GM21390 (cell line): ENCODE results near the gene CHCHD4.
A peak's percentile ranks its signal among the peaks of the same experiment; 100 is the strongest.

Experiments used
- ATAC-seq: cut with Tn5 transposase; IDR thresholded peaks from one replicate; pipeline ENCODE4 v1.9.1; 2021; ENCODE audit not compliant: unreplicated experiment

The CHCHD4 gene

DNA sequence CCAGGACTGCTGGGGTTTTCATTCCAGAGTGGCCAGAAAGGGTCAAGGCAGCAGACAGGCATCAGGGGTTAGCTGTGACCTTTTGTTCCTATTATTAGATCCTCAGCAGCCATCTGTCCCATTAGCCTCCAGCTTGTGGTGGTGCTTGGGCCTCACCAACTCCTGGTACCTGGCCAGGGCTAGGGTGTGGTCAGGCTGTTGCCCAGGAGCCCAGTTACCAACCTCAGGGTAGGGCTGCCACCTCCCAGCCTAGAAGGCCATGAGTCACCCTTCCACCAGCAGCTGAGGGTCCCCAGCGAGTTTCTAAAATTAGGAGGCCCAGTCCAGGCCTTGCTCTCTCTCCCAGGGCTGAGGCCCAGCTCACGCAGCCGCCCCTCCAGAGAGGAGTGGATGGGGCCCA, 12.3 kb upstream of the CHCHD4 start:
- ATAC-seq, result no peak

GRCh38 chr3:14135581-14135980, 10.9 kb upstream of the CHCHD4 start:
- ATAC-seq, result no peak

DNA sequence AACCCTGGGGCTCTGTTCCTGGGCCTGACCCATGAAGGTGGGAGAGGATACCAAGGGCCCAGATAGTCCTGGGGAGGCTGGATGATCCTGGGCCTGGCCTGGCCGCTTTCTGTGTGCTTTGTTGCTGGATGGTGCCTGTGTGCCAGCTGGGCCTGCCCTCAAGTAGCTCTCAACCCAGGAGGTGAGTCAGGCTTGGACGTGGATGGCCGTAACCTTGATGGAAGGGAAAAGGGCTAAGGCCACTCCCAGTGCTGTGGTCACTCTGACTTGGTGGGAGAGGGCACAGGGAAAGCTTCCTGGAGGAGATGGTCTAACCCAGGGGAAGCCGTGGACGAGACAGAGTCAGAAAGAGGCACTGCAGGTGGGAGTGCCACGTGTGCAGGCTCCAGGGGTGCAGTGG, 9.6 kb upstream of the CHCHD4 start:
- ATAC-seq, result no peak

DNA sequence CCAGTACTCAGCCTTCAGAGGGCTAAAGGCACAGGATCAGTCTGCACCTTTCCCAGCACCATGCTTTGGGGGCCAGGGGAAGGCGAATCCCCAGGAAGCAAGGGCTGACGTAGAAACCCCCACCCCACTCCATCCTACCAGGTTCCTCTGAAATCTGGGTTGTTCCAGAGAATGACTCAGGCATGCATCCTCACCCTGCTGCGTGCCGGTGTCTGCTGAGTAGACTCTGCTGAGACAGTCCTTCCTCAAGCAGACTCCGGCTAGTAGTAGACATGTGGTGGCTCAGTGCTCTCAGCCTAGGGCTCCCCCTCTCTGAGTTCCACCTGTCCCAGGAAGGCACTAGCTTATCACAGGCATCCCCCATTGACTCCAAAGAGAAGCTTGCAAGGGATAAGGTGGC, 9.2 kb upstream of the CHCHD4 start:
- no peak for ATAC-seq

GRCh38 chr3:14133188-14133800, 8.6 kb upstream of the CHCHD4 start:
- ATAC-seq, result no peak

GRCh38 chr3:14132689-14133088, 8.0 kb upstream of the CHCHD4 start:
- no peak for ATAC-seq

DNA sequence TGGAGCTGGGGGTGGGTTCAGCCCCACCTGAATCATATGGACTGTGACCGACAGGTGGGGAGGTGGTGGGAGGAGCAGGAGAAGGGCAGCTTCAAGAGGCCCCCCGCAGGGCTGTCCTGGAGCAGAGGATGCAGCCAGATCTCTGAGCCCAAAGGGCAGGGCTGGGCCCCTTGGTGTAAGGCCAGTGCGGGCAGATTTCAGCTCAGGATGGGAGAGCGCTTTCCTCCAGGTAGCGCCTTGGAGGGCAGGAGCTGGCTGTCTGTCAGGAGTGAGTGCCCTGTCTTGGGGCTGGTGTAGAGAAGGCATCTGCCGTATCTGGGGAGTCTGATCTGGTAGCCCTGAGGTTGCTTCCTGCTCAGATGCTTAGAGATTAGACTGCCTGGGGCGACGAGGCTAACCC, 7.5 kb upstream of the CHCHD4 start:
- no peak for ATAC-seq

DNA sequence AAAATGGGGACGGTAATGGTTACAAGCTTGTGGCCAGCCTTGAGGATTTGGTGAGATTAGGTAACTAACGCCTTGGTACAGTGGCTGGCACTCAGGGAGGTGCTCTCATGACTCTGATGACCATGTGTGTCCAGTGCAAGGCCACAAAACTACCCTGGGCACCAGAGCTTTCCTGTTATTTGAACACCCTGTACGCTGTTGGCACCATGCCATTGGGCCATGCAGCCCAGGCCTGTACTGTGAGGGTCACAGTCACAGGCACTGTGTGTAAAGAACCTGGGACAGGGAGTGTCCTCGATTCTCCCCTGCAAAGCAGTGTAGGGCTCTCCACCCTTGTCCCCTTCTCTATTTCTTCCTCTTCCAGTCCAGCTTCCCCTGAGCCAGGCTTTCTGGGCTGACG, 6.5 kb upstream of the CHCHD4 start:
- ATAC-seq, result no peak

- no peak for ATAC-seq
These were observed 6.0 kb upstream of the CHCHD4 start for GRCh38 chr3:14130707-14131106.

DNA sequence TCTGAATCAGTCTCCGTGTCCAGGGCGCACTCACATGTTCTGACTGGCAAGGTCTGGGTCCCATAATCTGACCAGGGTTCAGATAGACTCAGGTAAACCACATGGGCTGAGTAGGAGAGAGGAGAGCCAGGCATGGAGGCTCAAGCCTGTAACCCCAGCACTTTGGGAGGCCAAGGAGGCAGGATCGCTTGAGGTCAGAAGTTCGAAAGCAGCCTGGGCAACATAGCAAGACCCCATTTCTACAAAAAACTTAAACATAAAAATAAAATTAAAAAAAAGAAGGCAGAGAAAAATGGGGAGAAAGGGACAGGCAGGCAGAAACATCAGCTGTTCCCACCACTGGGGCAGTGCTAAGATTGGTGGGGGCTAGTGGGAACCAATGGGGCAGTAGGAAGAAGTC, 5.6 kb upstream of the CHCHD4 start:
- ATAC-seq, result no peak

DNA sequence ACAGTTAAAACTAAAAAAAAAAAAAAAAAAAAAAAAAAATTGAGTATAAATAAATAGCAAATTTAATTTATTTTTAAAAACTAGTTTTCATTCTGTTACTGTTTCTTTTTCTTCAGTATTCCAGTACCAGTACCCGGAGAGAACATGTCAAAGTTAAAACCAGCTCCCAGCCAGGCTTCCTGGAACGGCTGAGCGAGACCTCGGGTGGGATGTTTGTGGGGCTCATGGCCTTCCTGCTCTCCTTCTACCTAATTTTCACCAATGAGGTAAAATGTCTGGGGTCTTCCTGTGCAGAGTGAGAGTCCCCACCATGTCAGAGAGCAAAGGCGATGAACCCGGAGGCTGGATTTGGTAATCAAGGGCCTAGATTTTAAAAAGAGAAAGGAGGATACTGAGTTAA, 4.6 kb upstream of the CHCHD4 start:
- no peak for ATAC-seq

DNA sequence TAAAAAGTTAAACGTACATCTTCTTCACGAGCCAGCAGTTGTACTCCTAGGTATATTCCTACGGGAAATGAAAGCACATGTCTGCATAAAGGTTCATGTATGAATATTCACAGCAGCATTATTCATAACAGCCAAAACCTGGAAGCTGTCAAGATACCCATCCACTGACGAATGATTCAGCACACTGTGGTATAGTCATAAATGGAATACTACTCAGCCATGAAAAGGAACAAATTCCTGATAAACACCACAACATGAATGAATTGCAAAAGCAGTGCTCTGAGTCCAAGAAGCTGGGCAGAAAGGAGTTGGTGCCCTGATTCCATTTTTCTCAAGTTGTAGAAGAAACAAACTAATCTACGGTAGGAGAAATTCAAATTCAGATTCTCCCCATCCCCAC, 4.1 kb upstream of the CHCHD4 start:
- no peak for ATAC-seq

DNA sequence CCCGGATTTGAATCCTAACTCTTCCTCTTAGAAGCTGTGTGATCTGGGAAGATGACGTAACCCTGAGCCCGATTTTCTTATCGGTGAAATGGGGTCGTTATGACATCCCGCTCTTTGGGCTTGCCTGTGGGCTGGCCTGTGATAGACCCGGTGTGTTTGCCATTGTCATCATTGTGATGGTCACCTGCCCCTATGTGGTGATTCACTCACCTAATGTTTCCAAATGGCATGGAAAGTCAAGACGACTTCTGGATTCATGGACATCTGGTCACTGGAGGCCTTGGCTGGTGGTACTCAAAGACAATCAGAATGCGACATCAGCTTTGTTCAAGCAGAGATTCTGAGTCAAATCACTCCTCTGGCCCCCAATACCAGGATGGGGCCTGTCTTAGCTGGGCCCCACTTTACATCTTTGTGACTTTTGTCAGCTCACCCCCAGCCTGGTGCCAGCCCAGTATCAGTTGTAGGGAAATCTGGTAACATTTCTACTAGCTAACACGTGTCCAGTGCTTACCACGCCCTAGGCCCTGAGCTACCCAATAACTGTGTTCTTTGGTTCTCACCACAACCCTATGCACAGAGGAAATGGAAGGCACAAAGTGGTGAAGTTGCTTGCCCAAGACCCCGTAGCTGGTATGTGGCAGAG, 3.0 kb upstream of the CHCHD4 start:
- ATAC-seq, result no peak

- ATAC-seq, result no peak
These were observed 2.3 kb upstream of the CHCHD4 start for GRCh38 chr3:14126887-14127505.

GRCh38 chr3:14126017-14126886, 1.6 kb upstream of the CHCHD4 start:
- ATAC-seq, result no peak

- ATAC-seq, result peak; percentile 23
These were observed 735 bp upstream of the CHCHD4 start for GRCh38 chr3:14125193-14126016.

DNA sequence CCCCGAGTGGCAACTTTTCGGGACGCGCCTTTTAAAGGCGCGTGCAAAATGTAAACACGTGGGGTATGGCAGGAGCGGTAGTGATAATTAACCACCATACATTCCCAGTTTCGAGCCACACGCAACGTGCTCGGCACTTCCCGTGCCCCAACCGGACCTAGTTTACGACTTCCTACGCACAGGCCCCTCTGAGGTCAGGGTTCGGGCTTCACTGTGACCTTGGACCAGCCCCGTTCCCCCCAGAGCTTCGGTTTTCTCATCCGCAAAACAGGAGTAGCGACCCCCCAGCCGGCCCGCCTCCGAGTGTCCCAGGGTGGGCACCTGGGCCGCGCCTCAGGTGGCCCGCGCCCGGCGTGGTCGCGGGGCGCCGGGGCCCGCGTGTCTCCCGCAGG, 451 bp downstream of the CHCHD4 start:
- peak; percentile 58 for ATAC-seq

GRCh38 chr3:14123308-14124222, 1.1 kb downstream of the CHCHD4 start:
- no peak for ATAC-seq

- ATAC-seq, result no peak
These were observed 2.4 kb downstream of the CHCHD4 start for GRCh38 chr3:14122301-14122700.

GRCh38 chr3:14121859-14122258, 2.8 kb downstream of the CHCHD4 start:
- ATAC-seq, result no peak
